ENCODE results near the gene GCGR.

DNA sequence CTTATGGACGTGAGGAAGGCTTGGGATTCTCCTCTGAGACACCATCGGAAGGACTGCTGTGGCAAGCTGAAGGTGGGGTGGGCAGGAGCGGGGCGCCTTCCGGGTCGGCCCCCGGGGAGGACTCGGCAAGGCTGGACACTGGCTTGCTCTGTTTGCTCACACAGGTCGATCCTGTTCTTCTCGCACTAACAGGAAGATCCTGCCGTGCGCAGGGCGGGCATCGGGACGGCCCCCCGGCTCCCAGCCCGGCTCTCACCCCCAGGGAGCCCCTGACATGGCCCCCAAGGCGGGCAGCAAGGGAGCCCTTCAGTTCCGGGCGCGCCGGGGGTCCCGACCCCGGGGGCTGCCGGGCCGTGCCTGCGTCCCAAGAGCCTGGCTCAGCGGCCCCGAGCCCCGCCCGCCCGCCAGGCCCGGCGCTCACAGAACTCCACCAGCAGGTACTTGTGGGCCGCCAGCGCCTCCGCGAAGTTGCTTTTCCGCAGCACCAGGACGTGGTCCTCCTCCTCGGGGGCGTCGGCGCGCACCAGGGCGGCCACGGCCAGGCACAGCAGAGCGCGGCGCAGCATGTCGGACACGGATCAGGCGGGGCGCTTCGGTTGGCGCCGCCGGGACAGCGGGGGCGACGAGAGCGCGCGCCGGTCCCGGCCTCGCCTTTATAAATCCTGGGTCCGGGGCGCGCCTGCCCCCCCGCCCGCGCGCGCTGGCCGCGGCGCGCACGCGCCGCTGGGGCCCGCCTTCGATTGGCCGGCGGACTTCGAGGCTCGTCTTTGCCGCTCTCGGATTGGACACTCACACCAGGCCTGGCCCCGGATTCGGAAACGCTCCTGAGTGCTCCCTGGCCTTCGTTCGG, 56.2 kb downstream of the GCGR start, which contains the start of gene P4HB:
- TF ChIP-seq, protein P1, sequence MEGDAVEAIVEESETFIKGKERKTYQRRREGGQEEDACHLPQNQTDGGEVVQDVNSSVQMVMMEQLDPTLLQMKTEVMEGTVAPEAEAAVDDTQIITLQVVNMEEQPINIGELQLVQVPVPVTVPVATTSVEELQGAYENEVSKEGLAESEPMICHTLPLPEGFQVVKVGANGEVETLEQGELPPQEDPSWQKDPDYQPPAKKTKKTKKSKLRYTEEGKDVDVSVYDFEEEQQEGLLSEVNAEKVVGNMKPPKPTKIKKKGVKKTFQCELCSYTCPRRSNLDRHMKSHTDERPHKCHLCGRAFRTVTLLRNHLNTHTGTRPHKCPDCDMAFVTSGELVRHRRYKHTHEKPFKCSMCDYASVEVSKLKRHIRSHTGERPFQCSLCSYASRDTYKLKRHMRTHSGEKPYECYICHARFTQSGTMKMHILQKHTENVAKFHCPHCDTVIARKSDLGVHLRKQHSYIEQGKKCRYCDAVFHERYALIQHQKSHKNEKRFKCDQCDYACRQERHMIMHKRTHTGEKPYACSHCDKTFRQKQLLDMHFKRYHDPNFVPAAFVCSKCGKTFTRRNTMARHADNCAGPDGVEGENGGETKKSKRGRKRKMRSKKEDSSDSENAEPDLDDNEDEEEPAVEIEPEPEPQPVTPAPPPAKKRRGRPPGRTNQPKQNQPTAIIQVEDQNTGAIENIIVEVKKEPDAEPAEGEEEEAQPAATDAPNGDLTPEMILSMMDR (IDR thresholded peaks at IDR 0.05 in 8 of 11, conservative IDR thresholded peaks at IDR 0.05 in 3 of 11), result no peak
- TF ChIP-seq POLR2AphosphoS5 (IDR thresholded peaks at IDR 0.05) (peak; percentile 85 to 90 (median 87)), POLR2A (IDR thresholded peaks at IDR 0.05) (peak in 2 of 3 donors; percentile 63 to 72)
